Measurements from ENCODE around the gene CNTLN. TPM values are rescaled to one million over a fixed set of nuclear protein-coding genes. Genes with fewer than 3 reads are reported as not detected.
"Not testable (repeated sequence)": the region's sequence is repeated elsewhere in the genome, so short reads cannot be mapped to it uniquely, and the experiment has no call there.

CNTLN gene
- total and polyA plus RNA-seq, 2 donors from 2014 or later: 2.0 to 8.0 TPM

DNA sequence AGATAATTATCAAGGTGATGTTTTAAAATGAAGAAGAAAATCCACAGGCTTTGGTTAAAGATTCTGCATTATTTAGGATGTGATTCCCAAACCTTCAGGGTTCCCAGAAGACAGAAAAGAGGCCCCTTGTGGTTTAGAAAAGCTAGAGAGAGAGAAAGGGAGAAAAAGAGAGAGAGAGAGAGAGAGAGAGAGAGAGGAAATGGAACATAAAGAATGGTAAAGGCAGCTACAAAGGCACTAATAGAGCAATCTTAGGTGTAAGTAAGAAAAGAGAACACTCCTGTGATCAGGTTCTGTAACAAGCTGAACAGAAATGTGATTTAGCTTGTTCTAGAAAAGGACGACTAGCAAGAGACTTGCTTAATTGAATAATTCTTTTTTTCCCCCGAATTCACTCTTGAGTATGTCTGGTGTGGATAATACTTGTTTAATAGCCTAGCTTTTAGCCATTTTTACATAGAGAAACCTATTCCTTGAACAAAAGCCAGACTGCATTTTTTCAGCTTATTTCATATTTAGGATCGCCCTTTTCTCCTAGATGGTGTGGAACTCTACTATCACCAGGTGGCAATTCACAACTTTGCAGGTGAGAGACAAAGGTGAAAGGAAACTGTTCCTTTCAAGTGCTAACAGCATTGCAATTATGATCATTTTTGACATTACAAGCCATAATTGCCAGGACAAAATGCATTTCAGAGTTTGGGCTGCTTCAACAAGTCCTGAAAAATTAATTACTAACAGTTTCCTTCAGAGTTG, 386.4 kb downstream of the CNTLN start:
- no peak for FAIRE-seq
- intact Hi-C loops (cut with DNase I): no loop called here

GRCh38 chr9:17526726-17527125, 391.9 kb downstream of the CNTLN start:
- intact Hi-C loops (cut with DNase I); H3K27ac ChIP-seq (ENCODE audit: low read depth in 2 of 2, low read length in 2 of 2); FAIRE-seq: not testable (repeated sequence)

More for the DNA sequence above, 386.4 kb downstream of the CNTLN start:
- H3K36me3 ChIP-seq (ENCODE audit: control insufficient read depth in 2 of 3, insufficient read depth in 3 of 3, low read length in 3 of 3): no peaks in the 10 kb centered on the region
- no peaks in the 10 kb centered on the region for H3K27me3 ChIP-seq (ENCODE audit: control insufficient read depth, insufficient read depth, low read length)
- H3K9ac ChIP-seq (ENCODE audit: low read length in 3 of 3): no peak overlapping the region
- no peaks in the 10 kb centered on the region for H3K4me1 ChIP-seq (ENCODE audit: control insufficient read depth in 2 of 3, insufficient read depth in 2 of 3, low read depth in 1 of 3, low read length in 3 of 3)
- H3K27ac ChIP-seq (ENCODE audit: low read depth in 2 of 2, low read length in 2 of 2): no peak overlapping the region
- TF ChIP-seq CTCF (IDR thresholded peaks at IDR 0.05; ENCODE audit: borderline replicate concordance, extremely low read depth, insufficient read depth): no peak
- H3K9me3 ChIP-seq (ENCODE audit: control insufficient read depth in 2 of 3, insufficient read depth in 1 of 3, low read length in 3 of 3): no peaks in the 10 kb centered on the region
- no peak for DNase-seq
- H3K4me3 ChIP-seq (ENCODE audit: low read length in 3 of 3): no peak overlapping the region

GRCh38 chr9:17528859-17529258, 394.0 kb downstream of the CNTLN start:
- FAIRE-seq (peak; percentile 87), DNase-seq (peak in 2 of 5 donors; percentile 29 to 49)
- Histone ChIP-seq H3K27ac (ENCODE audit: low read depth in 2 of 2, low read length in 2 of 2) (no peak overlapping the region), H3K9ac (ENCODE audit: low read length in 3 of 3) (no peak overlapping the region), H3K4me1 (ENCODE audit: control insufficient read depth in 2 of 3, insufficient read depth in 2 of 3, low read depth in 1 of 3, low read length in 3 of 3) (no peaks in the 10 kb centered on the region), H3K9me3 (ENCODE audit: control insufficient read depth in 2 of 3, insufficient read depth in 1 of 3, low read length in 3 of 3) (no peaks in the 10 kb centered on the region), H3K36me3 (ENCODE audit: control insufficient read depth in 2 of 3, insufficient read depth in 3 of 3, low read length in 3 of 3) (no peaks in the 10 kb centered on the region), H3K27me3 (ENCODE audit: control insufficient read depth, insufficient read depth, low read length) (no peaks in the 10 kb centered on the region), H3K4me3 (ENCODE audit: low read length in 3 of 3) (no peak overlapping the region)
- intact Hi-C loops (cut with DNase I): no loop called here
- peak; percentile 19 for TF ChIP-seq CTCF (IDR thresholded peaks at IDR 0.05; ENCODE audit: borderline replicate concordance, extremely low read depth, insufficient read depth)

More at GRCh38 chr9:17526726-17527125, 391.9 kb downstream of the CNTLN start:
- not testable (repeated sequence) for H3K9me3 ChIP-seq (ENCODE audit: control insufficient read depth in 2 of 3, insufficient read depth in 1 of 3, low read length in 3 of 3); H3K36me3 ChIP-seq (ENCODE audit: control insufficient read depth in 2 of 3, insufficient read depth in 3 of 3, low read length in 3 of 3); H3K4me3 ChIP-seq (ENCODE audit: low read length in 3 of 3); H3K4me1 ChIP-seq (ENCODE audit: control insufficient read depth in 2 of 3, insufficient read depth in 2 of 3, low read depth in 1 of 3, low read length in 3 of 3); H3K9ac ChIP-seq (ENCODE audit: low read length in 3 of 3); H3K27me3 ChIP-seq (ENCODE audit: control insufficient read depth, insufficient read depth, low read length); DNase-seq

DNA sequence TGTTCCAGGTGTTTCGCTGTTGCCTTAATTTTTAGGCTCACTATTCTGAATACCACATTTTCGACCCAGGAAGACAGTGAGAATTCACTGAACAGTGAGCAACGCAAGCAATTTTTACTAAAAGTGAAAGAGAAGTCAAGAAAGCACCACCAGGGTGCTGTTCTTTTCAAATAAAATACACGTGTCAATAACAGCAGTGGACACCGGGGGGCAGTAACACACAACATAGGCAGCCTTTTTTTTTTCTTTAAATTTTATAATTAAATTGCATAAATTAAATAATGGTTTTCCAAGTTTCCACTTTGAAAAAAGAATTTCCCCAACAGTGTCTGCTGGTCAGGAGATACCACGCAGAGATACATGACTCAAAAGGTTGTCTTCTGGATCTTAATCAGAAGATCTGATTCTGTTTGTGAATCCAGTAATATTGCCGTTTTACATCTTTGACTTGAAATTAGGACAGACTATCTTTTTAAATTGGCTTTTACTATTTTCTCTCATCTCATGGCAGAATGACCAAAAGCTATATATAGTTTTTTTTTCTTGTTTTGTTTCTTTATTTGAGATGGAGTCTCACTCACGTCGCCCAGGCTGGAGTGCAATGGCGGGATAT, 396.9 kb downstream of the CNTLN start:
- Histone ChIP-seq H3K4me1 (ENCODE audit: control insufficient read depth in 2 of 3, insufficient read depth in 2 of 3, low read depth in 1 of 3, low read length in 3 of 3) (no peaks in the 10 kb centered on the region), H3K4me3 (ENCODE audit: low read length in 3 of 3) (peak overlapping the region in 1 of 3 donors; percentile 41), H3K27me3 (ENCODE audit: control insufficient read depth, insufficient read depth, low read length) (no peaks in the 10 kb centered on the region), H3K9me3 (ENCODE audit: control insufficient read depth in 2 of 3, insufficient read depth in 1 of 3, low read length in 3 of 3) (no peaks in the 10 kb centered on the region), H3K9ac (ENCODE audit: low read length in 3 of 3) (peak overlapping the region in 1 of 3 donors; percentile 55), H3K27ac (ENCODE audit: low read depth in 2 of 2, low read length in 2 of 2) (no peak overlapping the region), H3K36me3 (ENCODE audit: control insufficient read depth in 2 of 3, insufficient read depth in 3 of 3, low read length in 3 of 3) (no peaks in the 10 kb centered on the region)
- TF ChIP-seq CTCF (IDR thresholded peaks at IDR 0.05; ENCODE audit: borderline replicate concordance, extremely low read depth, insufficient read depth): peak; percentile 73
- intact Hi-C loops (cut with DNase I): loop anchor here (5.0 kb wide), 1 partner anchor 276 kb away; no protein-coding TSS in a partner anchor
- peak in 4 of 5 donors; percentile 37 to 75 (median 64) for DNase-seq
- FAIRE-seq: peak; percentile 6

Measured in kidney (tissue), 14 donors.